Measurements from ENCODE around the gene SND1. TPM values are rescaled to one million over a fixed set of nuclear protein-coding genes. Genes with fewer than 3 reads are reported as not detected.
A peak's percentile ranks its signal among the peaks of the same experiment; 100 is the strongest.

The SND1 gene
- total RNA-seq, 1 experiment from 2014 or later: 274 TPM

DNA sequence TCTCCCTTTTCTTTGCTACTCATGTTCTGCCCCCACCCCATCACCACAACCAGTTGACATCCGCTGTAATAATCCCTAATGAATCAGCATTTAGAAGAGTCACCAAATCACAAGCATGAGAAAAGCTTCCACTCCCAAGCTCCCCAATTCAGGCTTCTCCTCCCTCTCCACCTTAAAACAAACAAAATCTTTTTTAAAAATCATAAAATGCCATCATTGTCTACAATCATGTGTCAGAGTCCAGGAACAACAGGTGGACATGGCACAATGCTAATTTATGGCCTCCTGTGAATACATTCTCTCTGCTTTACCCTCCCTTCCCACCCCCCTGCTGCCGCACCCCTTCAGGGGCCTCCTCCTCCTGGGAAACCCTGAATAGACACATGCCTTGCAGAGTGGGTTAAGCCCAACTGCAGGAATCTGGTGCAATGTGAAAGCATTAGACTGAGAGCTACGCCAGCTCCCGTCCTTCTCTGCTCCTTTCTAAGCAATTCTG is 375.5 kb downstream of the SND1 start:
- H3K27me3 ChIP-seq (replicated peaks; ENCODE audit: control insufficient read depth, insufficient read depth, low read length): no peaks in the 10 kb centered on the region
- peak; percentile 41 to 67 for DNase-seq
- ChIA-PET CTCF (no interaction called here), POLR2A (no interaction called here)
- Mint-ChIP-seq H3K9me3 (ENCODE audit: unreplicated experiment) (no peaks in the 10 kb centered on the region), H3K27ac (ENCODE audit: unreplicated experiment) (peak overlapping the region; percentile 61), H3K27me3 (ENCODE audit: insufficient read depth, unreplicated experiment) (no peaks in the 10 kb centered on the region), H3K36me3 (ENCODE audit: insufficient read depth, unreplicated experiment) (peaks cover 43% of the 10 kb centered on the region), H3K4me1 (ENCODE audit: low read depth, unreplicated experiment) (peaks cover 10% of the 10 kb centered on the region), H3K4me3 (ENCODE audit: unreplicated experiment) (no peak overlapping the region)
- no TSS peak for BruUV-seq (replicated peaks)
- H3K9me3 ChIP-seq: no peaks in the 10 kb centered on the region
- no peaks in the 10 kb centered on the region for H3K4me1 ChIP-seq
- no peak overlapping the region for H3K4me3 ChIP-seq (ENCODE audit: low read depth, low read length)
- TF ChIP-seq, protein P1, sequence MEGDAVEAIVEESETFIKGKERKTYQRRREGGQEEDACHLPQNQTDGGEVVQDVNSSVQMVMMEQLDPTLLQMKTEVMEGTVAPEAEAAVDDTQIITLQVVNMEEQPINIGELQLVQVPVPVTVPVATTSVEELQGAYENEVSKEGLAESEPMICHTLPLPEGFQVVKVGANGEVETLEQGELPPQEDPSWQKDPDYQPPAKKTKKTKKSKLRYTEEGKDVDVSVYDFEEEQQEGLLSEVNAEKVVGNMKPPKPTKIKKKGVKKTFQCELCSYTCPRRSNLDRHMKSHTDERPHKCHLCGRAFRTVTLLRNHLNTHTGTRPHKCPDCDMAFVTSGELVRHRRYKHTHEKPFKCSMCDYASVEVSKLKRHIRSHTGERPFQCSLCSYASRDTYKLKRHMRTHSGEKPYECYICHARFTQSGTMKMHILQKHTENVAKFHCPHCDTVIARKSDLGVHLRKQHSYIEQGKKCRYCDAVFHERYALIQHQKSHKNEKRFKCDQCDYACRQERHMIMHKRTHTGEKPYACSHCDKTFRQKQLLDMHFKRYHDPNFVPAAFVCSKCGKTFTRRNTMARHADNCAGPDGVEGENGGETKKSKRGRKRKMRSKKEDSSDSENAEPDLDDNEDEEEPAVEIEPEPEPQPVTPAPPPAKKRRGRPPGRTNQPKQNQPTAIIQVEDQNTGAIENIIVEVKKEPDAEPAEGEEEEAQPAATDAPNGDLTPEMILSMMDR (IDR thresholded peaks at IDR 0.05; ENCODE audit: insufficient read depth in 1 of 2, low read depth in 1 of 2, low read length in 1 of 2, severe bottlenecking in 1 of 2, unreplicated experiment in 1 of 2): no peak
- peaks cover 5% of the 10 kb centered on the region; the same call in 1 of the 2 replicates for H3K36me3 ChIP-seq (ENCODE audit: control insufficient read depth, insufficient read depth, low read length)
- intact Hi-C loops (cut with micrococcal nuclease; ENCODE audit: unreplicated experiment): no loop called here

DNA sequence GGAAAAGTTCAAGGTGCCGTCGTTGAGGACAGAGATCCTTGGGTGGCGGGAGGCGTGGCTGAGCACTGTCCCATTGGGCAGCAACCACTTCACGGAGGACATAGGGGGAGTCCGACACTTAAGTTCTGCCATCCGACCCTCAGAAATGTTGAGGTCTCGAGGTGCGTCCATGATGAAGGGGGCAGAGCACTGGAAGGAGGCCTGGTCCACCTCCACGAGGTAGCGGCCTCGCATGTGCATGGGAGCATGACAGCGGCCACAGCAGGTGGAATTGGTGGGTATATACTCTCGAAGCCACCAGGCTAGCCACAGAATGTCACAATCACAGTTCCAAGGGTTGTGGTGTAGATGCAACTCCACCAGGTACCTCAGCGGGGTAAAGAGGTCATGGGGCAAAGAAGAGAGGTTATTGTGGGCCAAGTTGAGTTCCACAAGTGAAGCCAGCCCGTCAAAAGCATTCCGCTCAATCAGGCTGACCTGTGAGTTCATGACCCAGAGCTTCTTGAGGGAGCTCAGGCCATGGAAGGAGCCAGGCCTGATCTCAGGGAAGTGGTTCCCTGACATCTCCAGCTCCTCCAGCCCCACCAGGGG is 377.5 kb downstream of the SND1 start:
- ChIA-PET POLR2A (no interaction called here), CTCF (no interaction called here)
- BruUV-seq (replicated peaks): no TSS peak
- Histone ChIP-seq H3K4me3 (ENCODE audit: low read depth, low read length) (no peak overlapping the region), H3K9me3 (no peaks in the 10 kb centered on the region), H3K36me3 (ENCODE audit: control insufficient read depth, insufficient read depth, low read length) (0 out of 2 replicates have a peak, but pooled peaks cover 2% of the 10 kb centered on the region), H3K4me1 (no peaks in the 10 kb centered on the region), H3K27me3 (replicated peaks; ENCODE audit: control insufficient read depth, insufficient read depth, low read length) (no peaks in the 10 kb centered on the region)
- intact Hi-C loops (cut with micrococcal nuclease; ENCODE audit: unreplicated experiment): no loop called here
- Mint-ChIP-seq H3K27me3 (ENCODE audit: insufficient read depth, unreplicated experiment) (no peaks in the 10 kb centered on the region), H3K9me3 (ENCODE audit: unreplicated experiment) (no peaks in the 10 kb centered on the region), H3K36me3 (ENCODE audit: insufficient read depth, unreplicated experiment) (peaks cover 32% of the 10 kb centered on the region), H3K27ac (ENCODE audit: unreplicated experiment) (no peak overlapping the region), H3K4me3 (ENCODE audit: unreplicated experiment) (no peak overlapping the region), H3K4me1 (ENCODE audit: low read depth, unreplicated experiment) (peaks cover 10% of the 10 kb centered on the region)
- DNase-seq: no peak
- TF ChIP-seq, protein P1 (IDR thresholded peaks at IDR 0.05; ENCODE audit: insufficient read depth in 1 of 2, low read depth in 1 of 2, low read length in 1 of 2, severe bottlenecking in 1 of 2, unreplicated experiment in 1 of 2): no peak

DNA sequence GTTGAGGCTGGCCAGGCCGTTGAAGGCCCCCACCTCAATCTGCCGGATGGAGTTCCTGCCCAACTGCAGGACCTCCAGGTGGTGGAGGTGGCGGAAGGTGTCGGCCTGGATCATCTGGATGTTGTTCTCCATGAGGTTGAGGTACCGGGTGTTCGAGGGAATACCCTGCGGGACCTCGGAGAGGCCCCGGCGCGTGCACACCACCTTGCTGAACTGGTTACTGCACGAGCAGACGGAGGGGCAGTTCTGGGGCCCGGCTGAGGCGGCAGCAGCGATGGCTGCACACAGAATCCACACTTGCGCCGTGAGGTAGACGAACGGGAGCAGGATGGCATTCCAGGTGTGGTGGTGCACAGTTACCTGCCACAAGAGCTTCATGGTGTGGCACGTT is 378.3 kb downstream of the SND1 start:
- H3K9me3 ChIP-seq: no peaks in the 10 kb centered on the region
- intact Hi-C loops (cut with micrococcal nuclease; ENCODE audit: unreplicated experiment): no loop called here
- Mint-ChIP-seq H3K36me3 (ENCODE audit: insufficient read depth, unreplicated experiment) (peaks cover 30% of the 10 kb centered on the region), H3K4me3 (ENCODE audit: unreplicated experiment) (no peak overlapping the region), H3K9me3 (ENCODE audit: unreplicated experiment) (no peaks in the 10 kb centered on the region), H3K4me1 (ENCODE audit: low read depth, unreplicated experiment) (peaks cover 10% of the 10 kb centered on the region), H3K27me3 (ENCODE audit: insufficient read depth, unreplicated experiment) (no peaks in the 10 kb centered on the region), H3K27ac (ENCODE audit: unreplicated experiment) (no peak overlapping the region)
- TF ChIP-seq, protein P1 (IDR thresholded peaks at IDR 0.05; ENCODE audit: insufficient read depth in 1 of 2, low read depth in 1 of 2, low read length in 1 of 2, severe bottlenecking in 1 of 2, unreplicated experiment in 1 of 2): no peak
- ChIA-PET POLR2A (no interaction called here), CTCF (no interaction called here)
- no peaks in the 10 kb centered on the region for H3K27me3 ChIP-seq (replicated peaks; ENCODE audit: control insufficient read depth, insufficient read depth, low read length)
- H3K4me3 ChIP-seq (ENCODE audit: low read depth, low read length): no peak overlapping the region
- 0 out of 2 replicates have a peak, but pooled peaks cover 2% of the 10 kb centered on the region for H3K36me3 ChIP-seq (ENCODE audit: control insufficient read depth, insufficient read depth, low read length)
- no peaks in the 10 kb centered on the region for H3K4me1 ChIP-seq
- BruUV-seq (replicated peaks): no TSS peak
- DNase-seq: no peak
